NCI-H526 treated with DMSO at 0.1 percent for 48 hours (cell line): Measurements from ENCODE around the gene MSANTD1.
"Not testable (repeated sequence)": the region's sequence is repeated elsewhere in the genome, so short reads cannot be mapped to it uniquely, and the experiment has no call there.

ENCODE experiments used
- DNase-seq: peaks from one replicate; lab custom pipeline; 2025; lab: John Stamatoyannopoulos, UW

Gene MSANTD1

GRCh38 chr4:3290889-3291321 lies 41.9 kb downstream of the MSANTD1 start:
- no peak for DNase-seq

- no peak for DNase-seq
Measured at GRCh38 chr4:3291411-3291968, 42.5 kb downstream of the MSANTD1 start.

DNA sequence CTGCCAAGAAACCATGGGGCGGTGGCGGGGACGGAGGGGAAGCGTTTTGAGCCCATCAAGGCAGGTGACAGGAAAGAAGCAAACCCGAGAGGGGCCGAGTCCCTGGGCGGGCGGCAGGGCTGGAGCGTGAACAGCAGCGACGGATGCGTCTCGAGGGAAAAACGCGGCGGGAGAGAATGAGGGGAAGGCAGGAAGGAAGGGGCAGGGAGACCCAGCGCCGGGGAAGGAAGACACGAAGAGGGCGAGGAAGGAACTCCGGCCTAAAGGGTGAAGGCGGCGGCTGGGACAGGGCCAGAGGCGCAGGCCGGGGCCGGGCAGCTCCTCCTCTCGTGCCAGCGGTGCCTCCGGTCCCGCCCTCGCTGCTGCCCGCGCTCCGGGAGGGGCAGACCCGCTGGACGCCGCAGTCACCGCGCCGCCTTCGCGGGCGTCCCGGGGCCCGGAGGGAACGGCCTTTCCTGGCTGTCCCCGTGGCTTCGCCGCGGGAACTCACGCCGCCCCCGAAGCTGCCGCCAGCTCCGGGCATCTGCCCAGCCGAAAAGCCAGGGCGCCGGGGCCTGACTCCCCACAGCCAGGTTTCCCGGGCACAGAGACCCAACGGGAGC lies 43.1 kb downstream of the MSANTD1 start:
- peak; percentile 23 for DNase-seq

DNA sequence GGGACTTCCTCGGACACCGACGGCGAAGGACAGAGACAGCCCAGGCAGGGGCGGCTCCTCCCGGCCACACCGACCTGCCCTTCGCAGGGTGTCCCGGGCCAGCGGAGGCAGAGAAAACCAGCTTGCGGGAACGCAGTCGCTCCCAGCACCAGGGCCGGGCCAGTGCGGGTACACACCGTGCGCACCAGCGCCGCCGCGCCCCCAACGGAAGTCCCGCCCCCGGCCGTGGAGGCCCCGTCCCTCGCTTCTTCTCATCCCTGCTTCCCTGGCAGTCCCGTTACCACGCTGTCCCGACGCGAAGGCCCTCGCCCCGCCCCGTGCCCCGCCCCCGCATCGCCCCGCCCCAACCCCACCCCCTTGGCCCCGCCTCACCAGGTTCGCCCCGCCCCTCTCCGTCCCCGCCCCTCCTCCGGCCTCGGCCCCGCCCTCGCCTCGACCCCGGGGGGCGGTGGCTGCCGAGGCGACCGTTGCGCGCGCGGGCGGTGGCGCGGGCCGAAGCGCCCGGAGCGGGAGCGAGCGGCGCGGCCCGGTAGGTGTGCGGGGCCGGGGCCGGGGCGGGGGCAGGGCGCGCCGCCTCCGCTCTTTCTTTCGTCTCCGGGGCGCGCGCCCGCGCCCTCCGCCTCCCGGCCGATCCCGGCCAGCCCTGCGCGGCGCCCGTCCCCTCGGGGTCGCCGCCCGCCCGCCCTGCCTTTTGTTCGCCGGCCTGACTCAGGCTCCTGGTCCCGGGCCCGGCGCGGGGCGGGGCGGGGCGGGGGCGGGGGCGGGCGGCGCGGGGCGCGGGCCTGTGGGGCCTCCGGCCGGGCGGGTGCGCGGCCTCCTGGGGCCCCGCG lies 43.8 kb downstream of the MSANTD1 start, which contains the start of gene RGS12:
Gene RGS12 (plus strand): TSS at position 451 of the 830 bp plus-strand sequence. CDS start 23,150 bp downstream, outside the sequence.
- DNase-seq = peak; percentile 87

DNA sequence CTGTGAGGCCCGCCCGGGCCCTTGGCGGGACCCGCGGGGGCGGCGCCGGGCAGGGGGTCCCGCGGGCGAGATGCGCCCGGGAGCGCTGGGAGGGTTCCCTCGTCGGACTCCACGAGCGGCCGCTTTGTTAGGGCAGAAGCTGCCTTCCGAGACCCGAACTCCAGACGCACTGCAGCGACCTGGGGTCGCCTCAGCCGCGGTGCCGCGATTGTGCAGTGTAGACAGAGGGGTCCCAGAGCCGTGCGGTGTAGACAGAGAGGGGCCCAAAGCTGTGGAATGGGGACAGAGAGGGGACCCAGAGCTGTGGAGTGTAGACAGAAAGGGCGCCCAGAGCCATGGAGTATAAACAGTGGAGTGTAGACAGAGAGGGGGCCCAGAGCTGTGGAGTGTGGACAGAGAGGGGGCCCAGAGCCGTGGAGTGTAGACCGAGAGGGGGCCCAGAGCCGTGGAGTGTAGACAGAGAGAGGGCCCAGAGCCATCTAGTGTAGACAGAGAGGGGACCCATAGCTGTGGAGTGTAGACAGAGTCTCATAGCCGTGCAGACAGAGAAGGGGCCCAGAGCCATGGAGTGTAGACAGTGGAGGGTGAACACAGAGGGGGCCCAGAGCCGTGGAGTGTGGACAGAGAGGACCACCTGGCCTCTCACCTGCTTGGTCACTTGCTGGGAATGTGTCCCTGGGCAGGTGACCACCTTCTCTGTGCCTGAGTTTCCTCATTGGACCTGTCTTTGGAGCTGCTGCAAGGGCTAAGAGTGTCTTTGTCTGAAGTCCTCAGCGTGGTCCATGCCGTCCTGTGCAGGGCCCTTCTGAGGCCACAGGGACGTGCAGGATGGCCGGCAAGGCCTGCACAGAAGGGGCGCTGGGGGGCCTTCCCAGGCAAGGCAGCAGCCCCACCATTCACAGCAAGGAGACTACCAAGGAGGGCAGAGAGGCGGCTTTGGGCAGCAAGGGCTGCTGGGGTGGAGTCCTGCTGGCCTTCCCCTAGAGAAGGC lies 44.7 kb downstream of the MSANTD1 start:
- DNase-seq = no peak

GRCh38 chr4:3294401-3295241 lies 45.7 kb downstream of the MSANTD1 start:
- no peak for DNase-seq

- no peak for DNase-seq
Measured at GRCh38 chr4:3295837-3296624, 47.1 kb downstream of the MSANTD1 start.

GRCh38 chr4:3296651-3297050 lies 47.7 kb downstream of the MSANTD1 start:
- DNase-seq = no peak

GRCh38 chr4:3297066-3297859 lies 48.3 kb downstream of the MSANTD1 start:
- DNase-seq = no peak

DNA sequence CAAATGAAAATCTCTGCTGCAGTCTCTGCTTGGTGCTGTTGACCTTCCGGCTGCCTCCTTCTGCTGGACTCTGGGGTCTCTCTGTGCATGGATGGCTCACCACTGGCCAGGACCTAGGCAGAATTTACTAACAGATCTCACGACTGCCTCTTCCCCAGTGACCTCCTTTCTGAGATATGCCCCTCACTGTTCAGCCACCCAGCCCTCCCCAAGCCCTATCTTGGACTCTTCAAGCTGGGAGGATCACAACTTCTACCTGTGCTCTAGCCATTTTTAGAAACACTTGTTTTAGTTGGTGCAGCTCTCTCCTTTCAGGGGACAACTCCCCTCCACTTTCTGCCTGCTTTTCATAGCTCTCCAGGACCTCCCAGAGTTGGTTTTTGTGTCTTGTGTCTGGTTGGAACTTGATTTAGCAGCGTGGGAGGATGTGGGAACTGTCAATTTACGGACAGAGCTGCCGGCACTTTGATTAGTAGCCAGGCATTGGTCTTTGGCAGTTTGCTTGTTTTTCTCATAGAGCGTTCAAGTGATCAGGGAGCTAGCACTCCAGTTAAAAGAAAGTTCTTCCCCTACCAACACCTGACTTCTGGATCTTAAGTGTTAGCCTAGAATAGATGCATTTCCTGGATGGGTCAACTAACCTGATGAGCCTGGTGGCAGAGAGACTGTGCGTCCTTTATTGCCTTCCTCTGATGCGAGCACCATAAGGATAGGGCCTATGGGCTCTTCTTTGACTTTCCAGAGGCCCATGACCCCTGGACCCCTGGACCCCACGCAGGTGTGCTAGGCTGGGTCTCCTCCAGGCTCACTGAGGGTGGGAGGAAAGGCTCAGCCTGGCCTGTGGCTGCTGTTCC lies 50.4 kb downstream of the MSANTD1 start:
- DNase-seq = no peak

- no peak for DNase-seq
Measured at GRCh38 chr4:3299976-3300671, 51.2 kb downstream of the MSANTD1 start.

- DNase-seq = not testable (repeated sequence)
Measured at GRCh38 chr4:3300882-3301281, 51.9 kb downstream of the MSANTD1 start.

- DNase-seq = no peak
Measured at GRCh38 chr4:3301450-3302172, 52.7 kb downstream of the MSANTD1 start.

- no peak for DNase-seq
Measured at GRCh38 chr4:3302173-3302785, 53.3 kb downstream of the MSANTD1 start.

DNA sequence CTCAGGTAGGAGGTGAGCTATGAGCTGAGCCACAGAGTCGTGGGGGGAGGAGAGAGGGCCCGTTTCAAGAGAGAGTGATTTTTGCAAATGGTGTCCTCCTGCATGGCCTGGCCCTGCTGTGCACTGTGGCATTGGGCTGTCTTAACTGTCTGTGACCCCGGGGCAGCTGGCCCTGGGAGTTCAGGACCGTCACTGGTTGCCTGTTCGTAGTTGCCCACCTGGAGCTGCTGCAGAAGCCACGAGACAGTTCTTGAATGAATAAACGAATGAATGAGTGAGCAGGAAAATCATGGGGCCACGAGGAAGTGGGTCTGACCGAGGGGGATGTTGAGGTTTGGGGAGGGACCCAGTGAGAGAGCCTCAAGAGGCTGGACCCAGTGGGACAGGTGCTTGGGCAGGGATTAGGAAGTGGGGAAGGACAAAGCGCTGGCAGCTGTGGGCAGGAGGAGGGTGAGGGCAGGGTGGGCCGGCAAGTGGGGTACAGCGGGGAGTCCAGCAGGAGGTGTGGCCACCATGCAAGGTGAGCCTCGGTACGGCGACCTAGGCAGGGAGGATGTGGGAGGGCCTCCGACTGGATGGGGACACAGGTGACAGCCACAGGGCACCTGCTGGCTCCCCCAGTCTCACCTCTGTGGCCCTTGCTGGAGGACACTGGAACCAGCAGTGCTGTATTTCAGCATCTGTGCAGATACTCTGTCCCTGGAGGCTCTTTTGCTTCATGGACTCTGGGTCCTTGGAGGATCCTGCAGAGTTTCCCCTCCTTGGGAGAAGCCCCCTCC lies 54.0 kb downstream of the MSANTD1 start:
- DNase-seq = no peak

DNA sequence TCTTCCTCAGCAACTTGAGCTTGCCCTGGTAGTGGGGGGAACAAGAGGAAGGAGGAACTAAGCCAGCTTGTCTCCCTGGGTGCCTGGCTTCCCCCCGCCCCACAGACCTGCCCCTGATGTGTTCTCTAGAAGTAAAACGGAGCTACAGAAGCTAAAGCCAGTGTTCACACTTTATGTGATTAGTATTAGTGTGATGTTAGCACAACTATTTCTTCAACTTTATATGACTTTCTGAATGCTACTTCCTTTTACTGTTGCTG lies 54.5 kb downstream of the MSANTD1 start:
- DNase-seq = no peak
